Coronary artery (tissue), 2 donors: Measurements from ENCODE around the gene ZFHX3.

Experiments used
- DNase-seq: peaks from one replicate; pipeline ENCODE4 v3.0.0-alpha.2; 2017; ENCODE audit warnings: low spot score
- H3K27ac ChIP-seq, 2 donors: fragments of 200-600 bp; sonication (generic); one replicate each; pipeline ENCODE4 v1.5.1; 2016 to 2019
- H3K4me3 ChIP-seq: fragments of 200-600 bp; sonication (generic); 2 replicates; pipeline ENCODE4 v1.5.1; 2016; ENCODE audit warnings: mild to moderate bottlenecking, moderate library complexity
- CTCF ChIP-seq: fragments of 200-600 bp; sonication (generic); IDR thresholded peaks from one replicate; pipeline ENCODE4 v1.5.1; 2019; ENCODE audit warnings: antibody characterized with exemption

ZFHX3 gene

GRCh38 chr16:72956124-72957064 lies 91.5 kb downstream of the ZFHX3 start:
- TF ChIP-seq CTCF: no peak
- Histone ChIP-seq H3K4me3 (no peak overlapping the region), H3K27ac (peak overlapping the region; percentile 53 to 54)
- DNase-seq: no peak

- Histone ChIP-seq H3K4me3 (peak overlapping the region; percentile 55), H3K27ac (peak overlapping the region; percentile 51 to 79)
- no peak for DNase-seq
- TF ChIP-seq CTCF: no peak
Measured at GRCh38 chr16:72952811-72953271, 95.1 kb downstream of the ZFHX3 start.

GRCh38 chr16:72952404-72952803 lies 95.5 kb downstream of the ZFHX3 start:
- H3K27ac ChIP-seq: peak overlapping the region; percentile 51 to 79
- no peak for DNase-seq
- peak overlapping the region; percentile 55 for H3K4me3 ChIP-seq
- no peak for TF ChIP-seq CTCF

- no peak for DNase-seq
- TF ChIP-seq CTCF: no peak
- no peak overlapping the region for H3K4me3 ChIP-seq
- H3K27ac ChIP-seq: peak overlapping the region; percentile 51 to 79
Measured at GRCh38 chr16:72951916-72952315, 96.0 kb downstream of the ZFHX3 start.

GRCh38 chr16:72950669-72951068 lies 97.3 kb downstream of the ZFHX3 start:
- H3K27ac ChIP-seq: peak overlapping the region in 1 of 2 donors; percentile 1
- no peak for DNase-seq
- no peak overlapping the region for H3K4me3 ChIP-seq
- no peak for TF ChIP-seq CTCF

- DNase-seq: no peak
- no peak for TF ChIP-seq CTCF
- H3K4me3 ChIP-seq: no peak overlapping the region
- H3K27ac ChIP-seq: peak overlapping the region; percentile 88 to 94
Measured at GRCh38 chr16:72948238-72948829, 99.6 kb downstream of the ZFHX3 start.
